Fibroblast of mammary gland (primary cell): ENCODE results near the gene AKAP17A.

ENCODE experiments used
- DNase-seq: peaks from one replicate; pipeline ENCODE4 v3.0.0-alpha.2; 2010; ENCODE audit warnings: low read depth
- H3K4me3 ChIP-seq: 2 replicates; pipeline ENCODE4 v1.5.1; 2011; ENCODE audit warnings: low read depth, mild to moderate bottlenecking, low read length, moderate library complexity; ENCODE audit not compliant: control insufficient read depth
- TF ChIP-seq, protein P1 (sequence below): conservative IDR thresholded peaks from 2 replicates; pipeline ENCODE4 v1.5.1; 2011; ENCODE audit warnings: low read depth, low read length, inconsistent platforms; ENCODE audit not compliant: control insufficient read depth, insufficient read depth

Gene AKAP17A

DNA sequence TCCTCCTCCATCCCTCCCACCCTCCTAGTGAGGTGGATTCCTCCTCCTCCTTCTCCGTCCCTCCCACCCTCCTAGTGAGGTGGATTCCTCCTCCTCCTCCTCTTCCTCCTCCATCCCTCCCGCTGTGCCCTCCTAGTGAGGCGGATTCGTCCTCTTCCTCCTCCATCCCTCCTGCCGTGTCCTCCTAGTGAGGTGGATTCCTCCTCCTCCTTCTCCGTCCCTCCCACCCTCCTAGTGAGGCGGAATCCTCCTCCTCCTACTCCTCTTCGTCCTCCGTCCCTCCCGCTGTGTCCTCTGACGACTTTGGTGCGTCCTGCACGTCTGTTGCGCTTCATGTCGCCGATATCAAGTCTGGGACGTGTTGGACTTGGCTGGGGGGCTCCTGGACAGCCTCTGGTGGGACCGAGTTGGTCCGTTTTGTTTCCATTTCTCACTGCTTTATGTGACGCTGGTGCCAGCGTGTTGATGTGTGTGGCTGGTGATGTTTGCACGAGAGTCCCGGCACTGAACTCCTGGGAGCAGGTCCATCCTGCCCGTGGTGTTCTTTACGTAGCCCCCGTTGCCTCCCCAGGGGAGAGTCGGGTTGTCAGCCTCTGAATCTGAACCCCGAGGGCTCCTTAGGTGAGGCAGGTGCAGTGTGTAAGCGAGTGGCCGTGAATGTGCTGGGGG, 5.4 kb downstream of the AKAP17A start:
- DNase-seq = no peak
- no peak overlapping the region for H3K4me3 ChIP-seq
- TF ChIP-seq, protein P1, sequence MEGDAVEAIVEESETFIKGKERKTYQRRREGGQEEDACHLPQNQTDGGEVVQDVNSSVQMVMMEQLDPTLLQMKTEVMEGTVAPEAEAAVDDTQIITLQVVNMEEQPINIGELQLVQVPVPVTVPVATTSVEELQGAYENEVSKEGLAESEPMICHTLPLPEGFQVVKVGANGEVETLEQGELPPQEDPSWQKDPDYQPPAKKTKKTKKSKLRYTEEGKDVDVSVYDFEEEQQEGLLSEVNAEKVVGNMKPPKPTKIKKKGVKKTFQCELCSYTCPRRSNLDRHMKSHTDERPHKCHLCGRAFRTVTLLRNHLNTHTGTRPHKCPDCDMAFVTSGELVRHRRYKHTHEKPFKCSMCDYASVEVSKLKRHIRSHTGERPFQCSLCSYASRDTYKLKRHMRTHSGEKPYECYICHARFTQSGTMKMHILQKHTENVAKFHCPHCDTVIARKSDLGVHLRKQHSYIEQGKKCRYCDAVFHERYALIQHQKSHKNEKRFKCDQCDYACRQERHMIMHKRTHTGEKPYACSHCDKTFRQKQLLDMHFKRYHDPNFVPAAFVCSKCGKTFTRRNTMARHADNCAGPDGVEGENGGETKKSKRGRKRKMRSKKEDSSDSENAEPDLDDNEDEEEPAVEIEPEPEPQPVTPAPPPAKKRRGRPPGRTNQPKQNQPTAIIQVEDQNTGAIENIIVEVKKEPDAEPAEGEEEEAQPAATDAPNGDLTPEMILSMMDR = no peak

DNA sequence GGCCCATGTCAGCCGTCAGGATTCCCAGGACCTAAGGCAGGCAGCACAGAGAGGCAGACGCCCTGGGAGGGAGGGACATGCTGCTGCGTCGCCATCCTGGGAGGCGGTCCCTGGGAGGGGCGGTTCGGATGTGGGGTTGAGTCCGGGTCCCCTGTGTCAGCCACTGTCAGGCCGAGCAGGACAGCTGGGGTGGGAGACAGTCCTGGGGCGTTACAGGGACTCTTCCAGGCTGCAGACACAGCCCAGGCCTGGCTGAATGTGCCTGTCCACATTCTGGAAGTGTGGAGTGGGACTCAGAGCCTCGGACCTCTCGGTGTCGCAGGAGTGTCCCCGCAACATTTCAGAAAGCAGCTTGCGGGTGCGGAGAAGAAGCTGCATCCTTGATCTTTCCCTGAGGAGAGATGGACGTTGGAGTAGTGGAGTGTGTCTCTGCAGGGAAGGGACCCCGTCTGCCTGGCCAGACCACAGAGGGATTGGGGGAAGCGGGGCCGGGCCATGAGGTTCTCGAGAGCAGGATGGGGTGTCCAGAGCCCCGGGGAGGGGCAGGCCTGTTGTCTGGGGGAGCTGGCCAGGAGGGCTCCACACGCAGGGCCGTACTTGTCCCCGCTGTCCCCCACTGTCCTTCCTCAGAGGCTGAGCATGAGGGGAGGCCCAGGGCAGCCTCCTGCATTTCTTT, 6.1 kb downstream of the AKAP17A start:
- no peak overlapping the region for H3K4me3 ChIP-seq
- no peak for DNase-seq
- TF ChIP-seq, protein P1 = no peak

DNA sequence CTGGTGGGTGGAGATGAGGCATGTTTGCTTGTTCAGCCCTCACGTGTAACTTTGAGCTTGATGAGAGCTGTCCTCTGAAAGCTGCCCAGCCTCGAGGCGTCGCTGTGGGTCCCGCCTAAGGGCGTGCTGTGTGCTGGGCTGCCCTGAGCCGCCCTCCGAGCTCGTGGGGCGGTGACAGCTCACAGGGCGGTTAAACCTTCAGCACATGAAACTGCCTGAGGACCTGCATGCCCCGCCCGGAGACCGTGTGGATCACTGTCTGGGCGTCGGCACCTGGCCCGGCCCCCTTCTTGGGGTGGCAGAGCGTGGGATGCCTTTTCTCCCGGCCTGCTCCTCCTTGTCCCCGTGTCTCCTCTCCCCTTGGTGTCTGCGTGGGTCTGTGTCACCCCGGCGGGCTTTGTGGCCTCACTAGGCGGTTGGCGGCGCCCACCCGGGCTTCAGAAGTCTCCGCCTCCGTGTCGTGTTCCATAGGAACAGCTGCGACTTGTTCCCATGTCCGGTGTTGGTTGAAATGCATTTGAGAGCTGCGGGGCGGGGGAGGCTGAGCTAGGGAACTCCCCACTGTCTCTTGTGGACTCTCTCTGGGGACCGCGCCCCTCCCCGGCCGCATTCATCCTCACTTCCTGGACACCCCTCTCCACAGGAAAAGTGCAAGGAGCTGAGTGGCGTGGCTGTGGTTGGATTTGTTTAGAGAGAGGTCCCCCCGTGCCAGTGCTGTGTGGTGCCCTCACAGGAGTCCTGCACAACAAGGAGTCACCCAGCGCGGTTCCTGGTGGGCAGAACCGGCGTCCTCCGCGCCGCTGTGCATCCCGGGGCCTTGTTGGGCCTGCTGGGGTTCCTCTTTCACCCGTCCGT, 6.8 kb downstream of the AKAP17A start:
- no peak for DNase-seq
- TF ChIP-seq, protein P1 = no peak
- no peak overlapping the region for H3K4me3 ChIP-seq

DNA sequence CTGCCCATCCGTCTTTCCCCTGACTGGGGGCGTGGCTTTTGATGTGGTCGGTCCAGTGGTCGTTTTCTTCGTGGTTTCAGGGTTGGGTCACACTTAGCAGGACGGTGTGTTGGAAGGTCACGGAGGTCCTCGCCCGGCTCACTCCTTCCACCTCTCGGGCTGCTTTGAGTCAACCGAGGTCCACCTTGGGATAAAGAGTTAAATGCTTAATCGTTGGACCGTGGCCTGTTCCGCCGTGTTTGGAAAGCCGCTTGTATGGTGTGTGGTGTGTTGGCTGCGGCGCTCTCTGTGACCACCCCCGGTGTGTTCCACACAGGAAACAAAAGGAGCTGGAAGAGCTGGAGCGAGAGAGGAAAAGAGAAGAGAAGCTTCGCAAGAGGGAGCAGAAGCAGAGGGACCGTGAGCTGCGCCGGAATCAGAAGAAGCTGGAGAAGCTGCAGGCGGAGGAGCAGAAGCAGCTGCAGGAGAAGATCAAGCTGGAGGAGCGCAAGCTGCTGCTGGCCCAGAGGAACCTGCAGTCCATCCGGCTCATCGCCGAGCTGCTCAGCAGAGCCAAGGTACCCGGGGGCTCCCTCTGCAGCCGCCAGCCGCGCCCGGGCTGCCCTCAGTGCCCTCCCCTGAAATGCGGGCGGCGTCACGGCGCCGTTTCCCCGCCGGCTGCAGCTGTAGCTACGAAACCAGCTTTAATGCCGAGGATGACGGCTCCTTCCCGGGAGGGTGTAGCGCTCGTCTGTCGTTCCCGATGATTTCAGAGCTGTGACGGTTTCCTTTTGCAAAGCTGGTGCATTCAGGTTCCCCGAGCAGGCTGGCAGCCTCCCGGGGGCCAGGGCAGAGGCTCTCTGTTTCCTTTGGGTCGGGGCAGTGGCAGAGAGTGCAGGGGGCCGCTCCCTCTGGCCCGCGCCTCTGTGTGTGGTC, 7.7 kb downstream of the AKAP17A start:
- DNase-seq = no peak
- TF ChIP-seq, protein P1 = no peak
- no peak overlapping the region for H3K4me3 ChIP-seq

DNA sequence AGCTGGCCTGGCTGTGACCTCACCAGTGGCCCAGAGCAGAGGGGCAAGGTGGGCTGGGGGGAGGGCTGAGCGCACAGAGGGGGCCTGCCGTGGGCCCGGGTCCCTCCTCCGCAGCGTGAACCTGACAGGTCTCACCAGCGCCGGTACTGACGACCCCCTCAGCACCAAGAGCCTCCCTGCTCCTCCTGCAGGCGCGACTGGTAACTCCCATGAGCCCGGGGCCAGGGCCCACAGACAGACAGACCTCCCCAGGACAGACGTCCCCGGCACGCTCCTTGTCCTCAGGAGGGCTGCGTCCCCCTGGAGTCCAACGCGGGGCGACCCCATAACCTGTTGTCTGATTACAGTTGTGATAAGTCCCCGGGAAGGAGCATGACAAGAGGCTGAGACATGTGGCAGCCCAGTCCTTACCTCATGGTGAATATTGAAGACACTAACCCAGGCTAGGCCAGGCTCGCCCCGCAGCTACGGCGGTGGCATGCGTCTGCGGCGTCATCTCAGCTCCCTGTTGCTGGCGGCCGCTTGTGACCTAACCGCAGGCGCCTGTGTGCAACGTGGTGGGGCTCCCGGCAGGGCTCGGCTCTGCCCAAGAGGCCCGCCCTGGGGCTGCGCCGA, 8.5 kb downstream of the AKAP17A start:
- no peak overlapping the region for H3K4me3 ChIP-seq
- TF ChIP-seq, protein P1 = no peak
- DNase-seq = no peak
